ENCODE measurements around the gene RARRES2. TPM values are rescaled to one million over a fixed set of nuclear protein-coding genes. Genes with fewer than 3 reads are reported as not detected.
A peak's percentile ranks its signal among the peaks of the same experiment; 100 is the strongest.

The RARRES2 gene
- total RNA-seq, 2 experiments from 2014 or later, result not detected

DNA sequence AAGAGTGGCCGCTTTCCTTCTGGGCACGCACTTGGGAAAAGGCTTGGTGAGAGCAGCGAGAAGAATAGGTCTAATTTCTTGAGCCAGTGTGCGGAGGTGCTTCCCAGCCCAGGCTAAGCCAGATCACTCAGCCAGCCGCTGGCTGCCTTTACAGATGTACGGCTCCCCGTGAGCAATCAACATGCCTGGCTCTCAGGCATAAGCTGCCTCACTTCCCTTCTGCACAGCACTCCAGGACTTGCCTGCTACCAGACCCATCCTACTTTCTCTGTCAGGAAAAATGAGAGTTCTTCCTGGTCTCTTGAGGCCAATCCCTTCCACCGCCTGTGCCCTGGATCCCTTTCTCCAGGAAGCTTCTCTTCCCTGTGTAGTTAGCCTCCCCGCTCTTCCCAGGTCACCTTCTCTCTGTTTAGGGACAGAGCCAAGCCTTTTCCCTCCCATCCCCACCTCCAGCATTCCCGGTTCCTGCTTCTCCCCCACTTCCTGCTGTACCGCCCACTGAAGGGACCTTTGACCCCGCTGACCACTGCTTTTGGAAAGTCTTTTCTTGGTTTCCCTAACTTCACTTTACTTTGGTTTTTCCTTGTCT lies 17.0 kb downstream of the RARRES2 start:
- no peak overlapping the region for H3K4me3 ChIP-seq (ENCODE audit: low read depth, low read length, poor library complexity, severe bottlenecking)
- ChIA-PET CTCF (ENCODE audit: unreplicated experiment) (no interaction called here), POLR2A (no interaction called here)
- no peaks in the 10 kb centered on the region for H3K9me3 ChIP-seq (ENCODE audit: low read length)
- H3K4me1 ChIP-seq (ENCODE audit: insufficient read depth, low read length, poor library complexity, severe bottlenecking), result no peaks in the 10 kb centered on the region
- no peaks in the 10 kb centered on the region for H3K79me2 ChIP-seq (ENCODE audit: insufficient read depth, low read depth, low read length)
- H4K20me1 ChIP-seq (ENCODE audit: insufficient read depth, low read length), result no peaks in the 10 kb centered on the region
- H3K9me2 ChIP-seq (ENCODE audit: insufficient read depth, low read length), result no peaks in the 10 kb centered on the region
- H3K27ac ChIP-seq (ENCODE audit: low read depth, low read length, poor library complexity, severe bottlenecking), result no peak overlapping the region
- H3K36me3 ChIP-seq (ENCODE audit: insufficient read depth, low read length), result no peaks in the 10 kb centered on the region
- H3K4me2 ChIP-seq (ENCODE audit: low read length), result peak overlapping the region; percentile 59; the same call in 1 of the 2 replicates
- BruUV-seq (replicated peaks), result no TSS peak
- TF ChIP-seq CTCF (conservative IDR thresholded peaks at IDR 0.05; ENCODE audit: low read length) (no peak), EZH2phosphoT487 (IDR thresholded peaks at IDR 0.05; ENCODE audit: borderline replicate concordance, low read depth, low read length) (no peak)
- intact Hi-C loops (cut with micrococcal nuclease; ENCODE audit: unreplicated experiment), result no loop called here
- no peak for DNase-seq (ENCODE audit: low spot score)
- H2AFZ ChIP-seq (ENCODE audit: low read length), result no peak overlapping the region

DNA sequence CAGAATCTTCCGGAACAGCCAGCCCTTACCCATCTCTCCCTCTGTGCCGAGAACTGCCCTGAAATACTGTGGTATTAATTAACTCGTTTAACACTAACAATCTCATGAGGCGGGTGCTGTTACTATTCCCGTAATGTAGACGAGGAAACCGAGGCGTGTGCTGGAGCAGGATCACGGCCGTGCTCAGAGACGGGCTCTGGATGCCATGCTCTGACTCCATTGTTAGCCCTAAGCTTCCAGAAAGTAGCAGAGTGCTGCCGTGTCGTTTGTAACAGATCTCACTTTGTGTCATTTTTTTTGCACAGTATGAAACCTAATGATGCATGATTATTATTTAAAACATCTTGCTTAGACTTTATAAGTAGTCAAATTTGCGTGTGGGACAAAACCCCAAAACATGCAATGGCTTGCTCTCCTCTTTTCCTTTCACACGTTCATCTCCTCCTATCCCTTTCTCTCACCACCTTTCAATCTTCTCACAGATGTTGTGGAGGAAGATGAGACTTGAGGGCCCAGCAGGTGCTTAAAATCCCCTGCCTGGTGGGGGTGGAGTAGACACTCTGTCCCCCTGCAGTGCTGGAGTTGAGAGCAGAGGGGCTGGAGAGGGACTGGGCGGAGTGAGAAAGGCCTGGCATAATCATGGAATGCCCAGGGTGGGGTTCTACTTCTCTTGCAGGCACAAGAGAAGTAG lies 17.6 kb downstream of the RARRES2 start:
- TF ChIP-seq EZH2phosphoT487 (IDR thresholded peaks at IDR 0.05; ENCODE audit: borderline replicate concordance, low read depth, low read length), result no peak
- no peak for TF ChIP-seq CTCF (conservative IDR thresholded peaks at IDR 0.05; ENCODE audit: low read length)
- Histone ChIP-seq H3K4me1 (ENCODE audit: insufficient read depth, low read length, poor library complexity, severe bottlenecking) (no peaks in the 10 kb centered on the region), H3K27ac (ENCODE audit: low read depth, low read length, poor library complexity, severe bottlenecking) (no peak overlapping the region), H3K79me2 (ENCODE audit: insufficient read depth, low read depth, low read length) (no peaks in the 10 kb centered on the region), H3K36me3 (ENCODE audit: insufficient read depth, low read length) (no peaks in the 10 kb centered on the region), H4K20me1 (ENCODE audit: insufficient read depth, low read length) (no peaks in the 10 kb centered on the region), H3K4me2 (ENCODE audit: low read length) (peak overlapping the region; percentile 59; the same call in 1 of the 2 replicates), H3K9me2 (ENCODE audit: insufficient read depth, low read length) (no peaks in the 10 kb centered on the region), H3K9me3 (ENCODE audit: low read length) (no peaks in the 10 kb centered on the region), H3K4me3 (ENCODE audit: low read depth, low read length, poor library complexity, severe bottlenecking) (no peak overlapping the region), H2AFZ (ENCODE audit: low read length) (no peak overlapping the region)
- ChIA-PET POLR2A (no interaction called here), CTCF (ENCODE audit: unreplicated experiment) (no interaction called here)
- DNase-seq (ENCODE audit: low spot score), result no peak
- BruUV-seq (replicated peaks), result no TSS peak
- intact Hi-C loops (cut with micrococcal nuclease; ENCODE audit: unreplicated experiment), result no loop called here

Measured in OCI-LY7 (cell line).